NCI-H446 treated with DMSO at 0.1 percent for 48 hours (cell line): Measurements from ENCODE around the gene TMOD2.

Source experiments
- DNase-seq: peaks from one replicate; lab custom pipeline; 2025; lab: John Stamatoyannopoulos, UW

Gene TMOD2

DNA sequence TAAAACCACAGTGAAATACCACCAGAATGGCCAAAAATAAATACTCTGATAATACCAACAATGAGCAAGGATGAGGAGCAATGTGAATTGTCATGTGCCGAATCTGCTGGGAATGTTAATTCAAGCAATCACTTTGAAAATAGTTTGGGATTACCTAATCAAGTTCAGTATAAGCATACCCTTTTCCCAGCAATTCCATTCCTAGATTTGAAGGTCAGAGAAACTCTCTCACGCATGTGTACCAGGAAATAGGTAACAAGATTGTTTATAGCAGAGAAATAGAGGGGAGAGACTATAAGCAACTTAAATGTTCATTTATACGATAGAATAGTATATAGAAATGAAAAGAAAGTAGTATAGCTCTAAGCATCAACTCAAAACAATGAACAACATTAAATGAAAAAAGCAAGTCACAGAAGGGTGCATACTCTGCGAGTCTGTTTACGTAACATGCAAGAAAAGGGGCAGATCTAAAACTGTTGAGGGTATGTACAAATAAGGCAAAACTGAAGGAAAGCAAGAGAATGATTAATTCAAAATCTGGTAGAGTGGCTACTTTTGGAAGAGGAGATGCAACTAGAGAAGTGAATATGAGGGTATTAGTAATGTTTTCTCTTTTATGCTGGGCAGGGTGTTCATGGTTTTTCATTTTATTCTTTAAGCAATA lies 105.5 kb downstream of the TMOD2 start:
- DNase-seq: no peak

DNA sequence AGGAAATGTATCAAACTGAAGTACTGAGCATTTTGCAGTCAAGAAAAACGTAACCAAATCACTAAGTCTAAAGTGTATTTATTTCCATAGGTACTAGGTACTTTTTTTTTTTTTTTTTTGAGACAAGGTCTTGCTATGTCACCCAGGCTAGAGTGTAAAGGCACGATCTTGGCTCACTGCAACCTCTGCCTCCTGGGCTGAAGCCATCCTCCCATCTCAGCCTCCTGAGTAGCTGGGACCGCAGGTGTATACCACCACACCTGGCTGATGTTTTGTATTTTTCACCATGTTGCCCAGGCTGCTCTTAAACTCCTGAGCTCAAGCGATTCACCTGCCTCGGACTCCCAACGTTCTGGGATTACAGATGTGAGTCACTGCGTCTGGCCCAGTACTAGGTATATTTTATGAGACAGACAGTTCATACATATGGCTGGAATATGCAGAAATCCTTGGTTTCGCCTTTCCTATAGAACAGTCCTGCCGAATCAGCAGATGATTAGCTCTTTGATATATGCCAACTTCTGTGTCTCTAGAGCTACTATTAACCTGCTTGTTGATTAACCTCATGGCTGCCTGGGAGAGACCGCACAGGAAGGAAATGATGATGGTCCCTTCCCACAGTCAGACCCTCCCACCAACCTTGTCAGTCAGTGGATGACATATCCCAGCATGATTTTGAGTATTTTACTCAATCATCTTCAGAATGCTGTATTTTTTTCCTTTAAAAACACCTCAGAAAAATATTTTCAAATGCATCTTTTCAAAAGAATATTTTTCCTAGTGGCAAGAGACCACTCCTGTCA lies 110.4 kb downstream of the TMOD2 start:
- DNase-seq: no peak

DNA sequence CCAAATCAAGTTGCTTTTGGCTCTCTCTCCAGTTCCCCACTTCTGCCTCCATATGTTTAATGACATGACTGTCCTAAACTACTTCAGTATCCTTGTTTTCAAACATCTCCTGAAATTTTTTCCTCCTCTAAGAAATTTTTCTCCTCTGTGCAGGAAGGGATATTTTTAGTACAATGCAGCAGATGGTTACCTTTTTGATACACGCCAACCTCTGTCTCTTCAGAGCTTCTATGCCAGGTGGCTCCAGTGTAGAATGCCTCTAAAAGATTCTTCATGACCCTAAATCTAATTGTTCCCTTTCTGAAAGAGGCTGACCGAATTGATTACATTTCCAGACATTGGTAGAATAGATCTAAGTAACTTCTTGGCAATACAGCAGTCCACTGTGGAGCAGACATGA lies 111.7 kb downstream of the TMOD2 start:
- no peak for DNase-seq

DNA sequence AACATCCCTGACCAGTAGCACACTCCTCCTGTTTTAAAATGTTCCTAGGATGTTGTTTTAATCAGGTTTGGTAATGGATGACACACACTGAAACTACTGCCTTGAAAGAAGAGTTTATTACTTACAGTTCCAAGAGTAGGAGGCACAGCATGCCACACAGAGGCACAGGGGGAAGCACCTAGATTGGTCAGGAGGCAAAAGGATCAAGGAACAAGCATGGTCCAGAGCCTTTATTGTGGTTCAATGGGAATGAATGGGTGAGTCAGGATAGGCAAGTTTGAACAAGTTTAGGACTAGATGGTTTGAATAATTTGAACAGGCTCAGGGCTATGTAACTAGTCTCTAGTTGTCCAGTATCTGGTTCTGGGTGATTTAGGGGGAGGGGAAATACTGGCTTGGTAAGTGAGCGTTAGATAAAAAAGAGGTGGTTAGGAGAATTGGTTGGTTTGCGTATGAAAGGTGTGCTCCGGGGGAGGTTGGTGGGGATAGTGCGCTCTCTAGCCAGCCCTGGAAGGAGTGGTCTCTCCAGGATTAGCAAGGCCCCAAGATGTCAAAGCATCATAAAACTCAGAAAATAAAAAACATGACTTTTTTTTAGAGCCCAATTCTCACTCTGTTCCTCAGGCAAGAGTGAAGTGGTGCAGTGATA lies 113.1 kb downstream of the TMOD2 start:
- DNase-seq: no peak

DNA sequence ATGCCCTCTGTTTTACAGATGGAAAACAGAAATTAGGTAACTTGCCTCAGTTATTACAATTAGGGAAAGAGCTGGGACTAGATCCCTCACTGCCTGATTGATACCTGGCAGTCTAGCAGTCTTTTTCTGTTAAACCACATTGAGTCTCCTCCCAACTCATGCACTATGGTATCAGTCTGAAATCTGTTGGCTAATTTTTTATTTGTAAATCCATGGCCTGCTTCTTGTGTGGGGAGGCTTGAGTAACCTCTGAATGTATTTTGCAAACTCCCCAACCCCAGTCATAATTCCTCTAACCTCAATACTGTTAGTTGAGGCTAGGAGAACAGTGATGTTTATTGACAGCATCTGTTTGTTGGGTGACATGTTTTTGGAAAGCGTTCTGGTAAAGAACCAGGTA lies 113.9 kb downstream of the TMOD2 start:
- no peak for DNase-seq
